Mesenchymal stem cell (in vitro differentiated cells and primary cell): ENCODE data around the gene BNC2.

Experiments
- DNase-seq: peaks from one replicate; pipeline ENCODE4 v3.0.0-alpha.2; 2013
- H2AFZ ChIP-seq: one replicate; pipeline ENCODE4 v1.6.1; 2013; ENCODE audit warnings: low read depth, mild to moderate bottlenecking, control low read depth, inconsistent platforms, low read length, moderate library complexity
- H2AK5ac ChIP-seq: 2 replicates; pipeline ENCODE4 v1.6.1; 2013; ENCODE audit warnings: low read length, moderate library complexity, mild to moderate bottlenecking, inconsistent platforms; ENCODE audit not compliant: severe bottlenecking
- H2BK120ac ChIP-seq: one replicate; pipeline ENCODE4 v1.6.1; 2013; ENCODE audit warnings: low read depth, mild to moderate bottlenecking, inconsistent platforms, low read length, moderate library complexity
- H2BK12ac ChIP-seq, 2 experiments: one replicate each; pipeline ENCODE4 v1.6.1; 2013; ENCODE audit warnings: inconsistent platforms in 2 of 2, low read length in 2 of 2, mild to moderate bottlenecking in 2 of 2, moderate library complexity in 2 of 2, control low read depth in 1 of 2
- H2BK15ac ChIP-seq: one replicate; pipeline ENCODE4 v1.6.1; 2013; ENCODE audit warnings: mild to moderate bottlenecking, low read depth, inconsistent platforms; ENCODE audit not compliant: poor library complexity, severe bottlenecking
- H2BK5ac ChIP-seq: 2 replicates; pipeline ENCODE4 v1.6.1; 2013; ENCODE audit warnings: low read depth, mild to moderate bottlenecking, low read length, control low read depth, inconsistent platforms; ENCODE audit not compliant: poor library complexity, severe bottlenecking
- H3K14ac ChIP-seq, 2 experiments: one replicate each; pipeline ENCODE4 v1.6.1; 2013; ENCODE audit warnings: inconsistent platforms in 2 of 2, low read length in 2 of 2, control low read depth in 1 of 2, mild to moderate bottlenecking in 1 of 2, moderate library complexity in 1 of 2
- H3K18ac ChIP-seq, 2 experiments: one replicate each; pipeline ENCODE4 v1.6.1; 2013; ENCODE audit warnings: inconsistent platforms in 2 of 2, low read length in 2 of 2, control low read depth in 1 of 2, low read depth in 1 of 2, mild to moderate bottlenecking in 1 of 2
- H3K23ac ChIP-seq, 2 experiments: one replicate each; pipeline ENCODE4 v1.6.1; 2013; ENCODE audit warnings: inconsistent platforms in 2 of 2, low read length in 2 of 2, mild to moderate bottlenecking in 2 of 2, moderate library complexity in 2 of 2, control low read depth in 1 of 2
- H3K27ac ChIP-seq: 2 replicates; pipeline ENCODE4 v1.5.1; 2013; ENCODE audit warnings: mild to moderate bottlenecking, moderate library complexity, low read length, control low read depth, inconsistent platforms; ENCODE audit not compliant: poor library complexity, severe bottlenecking
- H3K27me3 ChIP-seq, 2 experiments: 2 replicates each; pipeline versions ENCODE4 v1.6.1 to v1.7.0; 2013; ENCODE audit warnings: low read length in 2 of 2, mild to moderate bottlenecking in 2 of 2, moderate library complexity in 2 of 2, control low read depth in 1 of 2, inconsistent platforms in 1 of 2; ENCODE audit not compliant: control insufficient read depth in 1 of 2, insufficient read depth in 1 of 2
- H3K36me3 ChIP-seq, 2 experiments: 2 replicates each; pipeline versions ENCODE4 v1.6.1 to v1.7.0; 2013; ENCODE audit warnings: low read length in 2 of 2, control low read depth in 1 of 2, inconsistent platforms in 1 of 2, low read depth in 1 of 2, mild to moderate bottlenecking in 1 of 2; ENCODE audit not compliant: insufficient read depth in 2 of 2, control insufficient read depth in 1 of 2
- H3K4ac ChIP-seq, 2 experiments: one replicate each; pipeline ENCODE4 v1.6.1; 2013; ENCODE audit warnings: inconsistent platforms in 2 of 2, low read length in 2 of 2, mild to moderate bottlenecking in 2 of 2, moderate library complexity in 2 of 2, control low read depth in 1 of 2, low read depth in 1 of 2
- H3K4me1 ChIP-seq: 2 replicates; pipeline ENCODE4 v1.6.1; 2013; ENCODE audit warnings: low read depth, low read length, control low read depth; ENCODE audit not compliant: control insufficient read depth, insufficient read depth
- H3K4me2 ChIP-seq: 2 replicates; pipeline ENCODE4 v1.6.1; 2013; ENCODE audit warnings: low read length, mild to moderate bottlenecking, inconsistent platforms; ENCODE audit not compliant: poor library complexity, severe bottlenecking
- H3K4me3 ChIP-seq, 2 experiments: 2 replicates each; pipeline versions ENCODE4 v1.5.1 to v1.7.0; 2013; ENCODE audit warnings: low read length in 2 of 2, mild to moderate bottlenecking in 2 of 2, control low read depth in 1 of 2, low read depth in 1 of 2; ENCODE audit not compliant: insufficient read depth in 1 of 2
- H3K79me1 ChIP-seq: replicated peaks from 2 replicates; pipeline ENCODE4 v1.6.1; 2013; ENCODE audit warnings: mild to moderate bottlenecking, control low read depth, low read length, inconsistent platforms; ENCODE audit not compliant: poor library complexity, severe bottlenecking
- H3K9ac ChIP-seq: 2 replicates; pipeline ENCODE4 v1.7.0; 2013; ENCODE audit warnings: mild to moderate bottlenecking, low read length, moderate library complexity
- H3K9me3 ChIP-seq: 2 replicates; pipeline ENCODE4 v1.7.0; 2013; ENCODE audit warnings: mild to moderate bottlenecking, low read length; ENCODE audit not compliant: control insufficient read depth
- H4K8ac ChIP-seq: one replicate; pipeline ENCODE4 v1.6.1; 2013; ENCODE audit warnings: inconsistent platforms, mild to moderate bottlenecking, low read length, moderate library complexity
- H4K91ac ChIP-seq: one replicate; pipeline ENCODE4 v1.6.1; 2013; ENCODE audit warnings: mild to moderate bottlenecking, low read length, inconsistent platforms
- WGBS: methylation state at CpG from one replicate; pipeline ENCODE4 v1.1.7; 2013; ENCODE audit warnings: mixed read lengths; 5-methylcytosine and 5-hydroxymethylcytosine counted together

Gene BNC2

GRCh38 chr9:16832101-16832500 lies 38.4 kb downstream of the BNC2 start:
- H3K18ac ChIP-seq = peak overlapping the region in 1 of 2 experiments; percentile 29
- no peak overlapping the region for H3K27ac ChIP-seq
- peaks cover 3% of the 10 kb centered on the region for H3K4me1 ChIP-seq
- H3K27me3 ChIP-seq = no peaks in the 10 kb centered on the region
- no peak overlapping the region for H2AFZ ChIP-seq
- H3K14ac ChIP-seq = no peak overlapping the region
- no peak overlapping the region for H2AK5ac ChIP-seq
- H3K79me1 ChIP-seq = peaks cover 12% of the 10 kb centered on the region
- no peak overlapping the region for H3K4me2 ChIP-seq
- no peak overlapping the region for H2BK5ac ChIP-seq
- H4K8ac ChIP-seq = no peak overlapping the region
- H4K91ac ChIP-seq = no peak overlapping the region
- no peak for DNase-seq
- no peak overlapping the region for H3K4ac ChIP-seq
- H3K9ac ChIP-seq = no peak overlapping the region
- H2BK12ac ChIP-seq = no peak overlapping the region
- H2BK120ac ChIP-seq = no peak overlapping the region
- no peak overlapping the region for H3K23ac ChIP-seq
- no peak overlapping the region for H2BK15ac ChIP-seq
- peaks cover 0 to 7% of the 10 kb centered on the region in 2 experiments for H3K36me3 ChIP-seq
- no peak overlapping the region for H3K4me3 ChIP-seq
- no peaks in the 10 kb centered on the region for H3K9me3 ChIP-seq
- 100% methylated on average over 2 of the region's 3 CpGs for whole genome bisulfite sequencing

GRCh38 chr9:16830806-16831205 lies 39.7 kb downstream of the BNC2 start:
- peaks cover 5% of the 10 kb centered on the region for H3K4me1 ChIP-seq
- 96% methylated on average over 4 of the region's 4 CpGs for WGBS
- no peak overlapping the region for H4K8ac ChIP-seq
- no peak for DNase-seq
- H3K23ac ChIP-seq = no peak overlapping the region
- H3K27me3 ChIP-seq = no peaks in the 10 kb centered on the region
- no peak overlapping the region for H2BK15ac ChIP-seq
- no peak overlapping the region for H2AK5ac ChIP-seq
- no peak overlapping the region for H2BK5ac ChIP-seq
- H3K4me3 ChIP-seq = peak overlapping the region in 1 of 2 experiments; percentile 31
- no peak overlapping the region for H2AFZ ChIP-seq
- peaks cover 13% of the 10 kb centered on the region for H3K79me1 ChIP-seq
- no peak overlapping the region for H4K91ac ChIP-seq
- H3K4me2 ChIP-seq = no peak overlapping the region
- no peak overlapping the region for H2BK12ac ChIP-seq
- H3K36me3 ChIP-seq = peaks cover 0 to 13% of the 10 kb centered on the region in 2 experiments
- no peak overlapping the region for H2BK120ac ChIP-seq
- H3K14ac ChIP-seq = no peak overlapping the region
- no peak overlapping the region for H3K18ac ChIP-seq
- no peak overlapping the region for H3K27ac ChIP-seq
- H3K9ac ChIP-seq = peak overlapping the region; percentile 83
- H3K9me3 ChIP-seq = no peaks in the 10 kb centered on the region
- H3K4ac ChIP-seq = no peak overlapping the region

- H2BK120ac ChIP-seq = peak overlapping the region; percentile 82
- peaks cover 13% of the 10 kb centered on the region for H3K79me1 ChIP-seq
- H3K36me3 ChIP-seq = peaks cover 0 to 13% of the 10 kb centered on the region in 2 experiments
- peak overlapping the region; percentile 66 for H3K4me2 ChIP-seq
- no peaks in the 10 kb centered on the region for H3K27me3 ChIP-seq
- no peak overlapping the region for H3K14ac ChIP-seq
- peak overlapping the region; percentile 24 for H2BK5ac ChIP-seq
- no peak overlapping the region for H2BK15ac ChIP-seq
- peak overlapping the region; percentile 83 for H3K9ac ChIP-seq
- peak overlapping the region; percentile 40 to 93 for H3K4ac ChIP-seq
- peak overlapping the region; percentile 12 for H4K91ac ChIP-seq
- H3K18ac ChIP-seq = peak overlapping the region; percentile 67 to 81
- H3K23ac ChIP-seq = no peak overlapping the region
- H3K4me1 ChIP-seq = peaks cover 8% of the 10 kb centered on the region
- no peak overlapping the region for H2AK5ac ChIP-seq
- peak; percentile 77 for DNase-seq
- H3K4me3 ChIP-seq = peak overlapping the region; percentile 32 to 58
- H2AFZ ChIP-seq = no peak overlapping the region
- WGBS = 1% methylated on average over 28 of the region's 30 CpGs
- peak overlapping the region; percentile 86 for H3K27ac ChIP-seq
- H3K9me3 ChIP-seq = no peaks in the 10 kb centered on the region
- no peak overlapping the region for H2BK12ac ChIP-seq
- peak overlapping the region; percentile 91 for H4K8ac ChIP-seq
Observed at GRCh38 chr9:16828340-16829281, 41.9 kb downstream of the BNC2 start.

DNA sequence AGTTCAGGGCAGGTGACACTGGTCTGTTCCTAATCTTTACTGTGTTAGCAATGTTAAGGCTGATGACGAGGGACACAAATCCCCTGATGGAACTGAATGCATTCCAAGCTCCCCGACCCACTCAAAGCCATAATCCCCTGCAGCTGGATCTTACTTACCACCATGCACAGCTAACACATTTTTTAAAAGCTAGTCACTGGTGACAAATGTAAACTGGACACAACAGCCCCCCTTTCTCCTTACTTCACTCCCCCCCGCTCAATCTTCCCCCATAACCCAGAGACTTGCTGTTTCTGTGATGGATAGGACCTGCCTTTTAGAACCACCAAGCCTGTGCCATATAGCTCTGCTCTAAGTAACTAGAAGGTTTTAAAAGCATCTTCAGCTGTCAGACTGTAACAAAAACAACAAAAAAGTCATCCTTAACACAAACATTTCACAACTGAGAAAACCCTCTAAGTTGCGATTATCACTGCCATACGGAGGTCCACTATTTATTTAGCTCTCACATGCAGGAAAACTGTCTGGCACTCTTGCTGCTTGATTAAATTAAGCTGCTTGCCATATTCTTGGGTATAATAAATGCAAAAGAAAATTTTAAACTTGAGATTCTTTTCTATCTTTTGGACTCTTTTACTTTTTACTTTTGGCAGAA lies 44.4 kb downstream of the BNC2 start:
- Histone ChIP-seq H2BK5ac (no peak overlapping the region), H2AK5ac (peak overlapping the region; percentile 37), H3K4me1 (peaks cover 8% of the 10 kb centered on the region), H3K14ac (no peak overlapping the region), H3K79me1 (peaks cover 10% of the 10 kb centered on the region), H3K27ac (peak overlapping the region; percentile 13), H2BK15ac (no peak overlapping the region), H4K91ac (no peak overlapping the region), H3K23ac (no peak overlapping the region), H3K4me3 (peak overlapping the region in 1 of 2 experiments; percentile 43), H3K27me3 (no peaks in the 10 kb centered on the region), H2BK120ac (no peak overlapping the region), H3K36me3 (peaks cover 0 to 20% of the 10 kb centered on the region in 2 experiments), H3K9me3 (no peaks in the 10 kb centered on the region), H3K9ac (peak overlapping the region; percentile 79), H3K4ac (no peak overlapping the region), H4K8ac (no peak overlapping the region), H3K18ac (no peak overlapping the region), H3K4me2 (peak overlapping the region; percentile 45), H2BK12ac (no peak overlapping the region), H2AFZ (no peak overlapping the region)
- peak; percentile 94 for DNase-seq
- WGBS = 0% methylated on average over 5 of the region's 5 CpGs
